Measurements from ENCODE around the gene TMEM106C.

Gene TMEM106C

DNA sequence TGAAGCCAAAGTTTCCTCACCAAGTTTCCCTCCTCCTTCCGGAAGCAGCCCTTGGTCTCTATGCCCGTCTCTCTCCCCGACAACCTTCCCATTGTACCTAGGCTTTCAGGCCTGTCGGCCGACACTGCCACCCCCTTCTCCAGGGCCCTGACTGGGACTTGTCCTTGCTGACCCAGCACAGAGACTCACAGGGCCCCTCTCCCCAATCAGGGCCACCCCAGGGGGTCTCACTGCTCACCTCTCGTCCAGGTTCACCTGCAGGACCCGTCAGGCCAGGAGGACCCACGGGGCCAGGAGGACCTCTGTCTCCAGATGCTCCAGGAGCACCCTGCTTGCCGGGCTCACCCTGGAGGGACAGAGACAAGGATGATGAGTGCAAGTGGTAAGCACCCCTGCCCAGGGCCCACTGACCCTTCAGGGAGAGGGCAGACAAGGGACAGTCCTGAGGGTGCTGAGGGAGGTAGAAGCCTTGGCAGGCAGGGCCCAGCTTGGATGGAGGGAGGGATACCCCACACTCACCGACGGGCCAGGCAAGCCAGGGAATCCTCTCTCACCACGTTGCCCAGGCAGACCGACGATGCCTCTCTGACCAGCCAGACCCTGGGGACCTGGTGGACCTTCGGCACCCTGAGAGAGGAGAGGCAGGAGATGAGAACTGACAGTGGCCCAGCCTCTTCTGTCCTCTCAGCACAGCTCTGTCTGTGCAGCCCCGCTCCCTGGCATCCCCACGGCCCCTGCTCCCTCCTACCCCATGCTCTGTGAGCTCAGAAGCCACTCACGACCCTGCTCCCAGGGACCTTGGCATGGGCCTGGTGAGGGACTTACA is 14.6 kb downstream of the TMEM106C start:
- in situ Hi-C loops (cut with HindIII; ENCODE audit: low sequenced_read_pairs): no loop called here

DNA sequence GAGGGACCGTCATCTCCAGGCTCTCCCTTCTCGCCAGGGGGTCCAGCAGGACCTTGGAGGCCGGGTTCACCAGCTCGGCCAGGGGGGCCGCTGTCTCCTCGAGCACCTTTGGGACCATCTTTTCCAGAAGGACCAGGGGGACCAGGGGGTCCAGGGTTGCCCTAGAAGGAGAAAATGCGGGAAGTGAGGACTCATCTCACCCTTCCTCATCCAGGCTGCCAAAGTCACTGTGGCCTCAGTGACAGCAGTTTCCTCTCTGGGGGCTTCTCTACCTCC is 15.1 kb downstream of the TMEM106C start:
- in situ Hi-C loops (cut with HindIII; ENCODE audit: low sequenced_read_pairs): no loop called here

DNA sequence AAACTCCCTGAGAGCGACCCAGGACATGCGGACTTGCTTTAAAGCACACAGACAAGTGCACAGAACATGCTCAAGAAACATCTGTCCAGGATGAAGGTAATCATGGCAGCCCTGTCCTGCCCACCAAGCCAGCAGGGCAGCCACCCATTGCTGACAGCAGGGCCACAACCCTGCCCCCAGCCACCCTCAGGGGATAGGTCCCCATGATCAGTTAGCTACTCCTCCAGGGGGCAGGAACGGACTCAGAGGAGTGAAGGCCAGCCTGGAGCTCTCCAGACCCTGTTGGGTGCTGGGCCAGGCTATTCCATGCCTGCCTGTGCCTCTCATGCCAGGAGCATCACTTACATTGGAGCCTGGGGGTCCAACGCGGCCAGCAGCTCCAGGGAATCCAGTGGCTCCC is 15.8 kb downstream of the TMEM106C start:
- in situ Hi-C loops (cut with HindIII; ENCODE audit: low sequenced_read_pairs): no loop called here

DNA sequence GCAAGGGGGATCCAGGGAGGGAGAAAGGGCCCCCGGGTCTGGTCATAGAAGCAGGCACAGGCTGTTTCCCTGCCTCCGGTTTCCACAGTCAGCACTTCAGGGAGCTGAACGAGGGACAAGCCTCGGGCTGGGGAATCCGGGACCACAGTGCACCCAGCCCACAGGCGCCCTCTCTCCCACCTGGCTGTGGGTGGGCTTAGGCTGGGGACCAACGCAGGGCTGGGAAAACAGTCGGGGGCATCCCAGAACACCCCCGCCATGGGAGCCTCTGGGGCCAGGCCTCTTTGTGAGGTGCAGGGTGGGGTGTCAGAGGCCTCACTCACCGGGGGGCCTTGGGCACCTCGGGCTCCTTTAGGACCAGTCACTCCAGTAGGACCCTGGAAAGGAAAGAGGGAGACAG is 16.3 kb downstream of the TMEM106C start:
- in situ Hi-C loops (cut with HindIII; ENCODE audit: low sequenced_read_pairs): no loop called here

DNA sequence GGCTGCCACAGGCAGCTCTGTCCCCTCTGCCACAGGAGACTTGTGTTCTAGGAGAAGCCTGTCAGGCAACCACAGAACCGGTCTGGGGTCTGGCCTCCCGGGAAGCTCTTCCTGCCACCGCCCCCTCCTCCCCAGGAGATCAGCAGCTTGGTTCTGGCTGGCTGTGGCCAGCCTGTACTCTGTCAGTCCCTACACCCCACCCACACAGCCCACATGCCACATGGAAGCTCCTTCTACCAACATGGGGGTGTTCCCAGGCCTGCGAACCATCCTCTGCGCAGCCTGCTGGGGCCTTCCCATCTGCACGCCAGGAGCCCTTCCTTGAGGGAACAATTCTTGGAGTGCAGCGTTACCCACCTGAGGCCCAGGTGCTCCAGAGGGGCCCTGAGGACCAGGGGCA is 16.8 kb downstream of the TMEM106C start:
- in situ Hi-C loops (cut with HindIII; ENCODE audit: low sequenced_read_pairs): no loop called here

DNA sequence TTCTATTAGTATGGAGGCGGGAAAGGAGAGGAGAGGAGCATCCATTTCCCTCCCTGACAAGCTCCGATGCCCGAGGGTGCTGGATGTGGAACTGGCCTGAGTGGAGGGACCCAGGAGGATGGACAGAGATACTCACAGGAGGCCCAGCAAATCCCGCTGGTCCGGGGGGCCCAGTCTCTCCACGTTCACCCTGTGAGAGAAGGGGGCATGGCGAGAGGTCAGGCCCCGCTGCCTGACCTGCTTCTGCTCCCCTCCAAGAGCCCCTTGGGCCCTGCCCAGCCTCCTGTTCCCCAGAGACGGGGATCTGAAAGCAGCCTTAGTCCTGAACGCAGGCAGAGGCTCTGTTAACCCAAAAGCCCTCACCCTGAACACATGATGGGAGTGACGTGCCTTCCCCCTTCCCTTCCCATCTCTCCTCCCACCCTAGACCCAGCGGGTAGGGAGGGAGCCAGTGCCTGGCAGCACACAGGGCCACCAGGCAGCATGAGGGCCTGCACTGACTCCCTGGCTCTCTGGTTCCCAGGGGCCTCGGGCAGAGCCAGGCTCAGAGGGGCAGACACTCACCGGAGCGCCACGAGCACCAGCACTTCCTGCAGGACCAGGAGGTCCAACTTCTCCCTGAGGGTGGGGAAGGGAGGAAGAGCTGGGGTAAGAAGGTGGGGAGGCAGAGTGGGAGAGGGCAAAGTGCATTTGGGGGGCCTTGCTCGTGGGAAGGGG is 17.5 kb downstream of the TMEM106C start:
- in situ Hi-C loops (cut with HindIII; ENCODE audit: low sequenced_read_pairs): no loop called here

DNA sequence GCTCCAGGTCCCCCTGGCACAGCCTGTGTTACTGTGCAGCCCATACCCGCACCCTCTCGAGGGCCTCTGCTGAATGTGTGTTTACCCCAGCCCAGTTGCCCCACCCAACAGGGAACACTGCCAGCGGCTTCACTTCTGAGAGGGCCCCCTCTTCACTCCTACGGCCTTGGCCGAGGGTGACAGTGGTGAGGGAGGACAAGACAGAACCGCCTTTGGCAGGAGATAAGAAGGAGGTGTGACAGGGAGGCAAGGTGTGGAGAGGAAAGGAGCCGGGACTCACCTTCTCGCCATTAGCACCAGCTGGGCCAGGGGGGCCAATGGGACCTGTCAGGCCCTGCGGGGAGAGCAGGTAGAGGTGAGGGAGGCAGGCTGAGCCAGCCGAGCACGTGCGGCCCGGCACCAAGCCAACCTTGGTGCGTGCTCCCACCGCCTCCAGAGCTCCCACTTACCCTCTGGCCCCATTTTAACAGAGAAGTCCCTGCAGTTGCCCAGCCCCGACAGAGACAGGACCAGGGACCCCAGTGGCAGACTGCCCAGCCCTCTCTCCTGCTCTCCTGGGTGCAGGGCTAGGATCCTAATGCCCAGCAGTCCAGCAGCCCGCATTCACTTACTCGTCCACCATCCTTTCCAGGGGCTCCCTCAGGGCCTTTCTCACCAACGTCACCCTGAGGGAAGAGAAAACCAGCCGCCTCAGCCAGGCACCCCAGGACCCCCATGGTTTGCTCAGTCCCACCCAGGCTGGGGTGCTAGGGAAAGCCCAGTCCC is 18.3 kb downstream of the TMEM106C start:
- in situ Hi-C loops (cut with HindIII; ENCODE audit: low sequenced_read_pairs): no loop called here

DNA sequence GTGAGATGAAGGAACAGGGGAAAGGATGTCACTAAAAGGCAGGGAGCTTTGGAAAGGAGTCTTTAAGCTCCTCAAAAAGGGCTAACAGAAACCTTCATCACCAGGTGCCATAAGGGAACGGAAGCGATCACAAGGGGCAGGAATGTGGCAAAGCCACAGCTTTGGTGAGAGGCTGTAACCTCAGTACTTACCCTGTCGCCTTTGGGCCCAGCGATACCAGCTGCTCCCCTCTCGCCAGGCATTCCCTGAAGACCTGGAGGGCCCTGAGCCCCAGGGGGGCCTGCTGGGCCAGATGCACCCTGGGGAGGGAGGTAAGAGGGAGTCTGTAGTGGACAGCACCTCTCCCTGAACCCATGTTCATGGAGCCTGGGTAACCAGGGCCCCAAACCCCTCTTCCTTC is 18.9 kb downstream of the TMEM106C start:
- in situ Hi-C loops (cut with HindIII; ENCODE audit: low sequenced_read_pairs): no loop called here

DNA sequence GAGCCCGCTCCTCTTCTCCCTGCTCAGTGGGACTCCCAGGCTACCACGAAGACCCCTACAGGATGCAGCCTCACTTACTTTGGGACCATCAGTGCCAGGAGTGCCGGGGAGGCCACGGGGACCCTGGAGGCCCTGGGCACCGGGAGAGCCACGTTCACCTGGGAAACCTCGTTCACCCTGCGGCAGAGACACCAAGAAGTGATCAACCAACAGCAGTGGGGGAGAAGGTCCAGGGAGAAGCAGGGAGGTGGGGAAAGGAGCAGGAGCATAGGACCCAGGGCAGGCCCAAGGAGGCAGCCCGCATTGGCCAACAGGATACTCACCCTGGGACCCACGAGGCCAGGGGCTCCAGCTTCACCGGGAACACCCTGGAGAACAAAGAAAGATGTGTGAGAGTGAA is 19.4 kb downstream of the TMEM106C start:
- in situ Hi-C loops (cut with HindIII; ENCODE audit: low sequenced_read_pairs): no loop called here

DNA sequence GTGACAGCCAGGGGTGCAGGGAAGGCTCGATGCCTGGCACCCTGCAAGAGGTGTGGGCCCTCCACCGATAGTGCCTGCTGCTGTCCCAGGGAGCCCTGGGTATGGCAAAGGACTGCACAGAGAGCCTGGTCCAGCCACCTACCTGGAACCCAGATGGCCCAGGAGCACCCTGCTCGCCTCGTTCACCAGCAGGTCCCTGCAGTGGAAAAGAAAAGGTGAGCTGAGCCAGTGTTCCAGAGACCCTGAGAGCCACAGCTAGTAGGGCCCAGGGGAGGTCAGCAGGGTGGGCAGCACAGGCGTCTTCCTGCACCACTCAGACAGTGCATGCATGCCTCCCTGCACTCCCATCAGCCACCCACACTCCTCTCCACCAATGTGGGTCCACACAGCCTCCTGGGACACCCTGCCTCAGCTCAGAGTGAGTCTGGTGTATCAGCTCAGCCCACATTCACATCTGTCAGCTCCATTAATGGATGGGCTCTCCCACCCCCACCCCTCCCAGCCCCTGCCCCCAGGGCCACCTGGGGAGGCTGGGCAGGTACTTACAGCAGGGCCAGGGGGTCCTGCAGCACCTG is 20.2 kb downstream of the TMEM106C start:
- in situ Hi-C loops (cut with HindIII; ENCODE audit: low sequenced_read_pairs): no loop called here

DNA sequence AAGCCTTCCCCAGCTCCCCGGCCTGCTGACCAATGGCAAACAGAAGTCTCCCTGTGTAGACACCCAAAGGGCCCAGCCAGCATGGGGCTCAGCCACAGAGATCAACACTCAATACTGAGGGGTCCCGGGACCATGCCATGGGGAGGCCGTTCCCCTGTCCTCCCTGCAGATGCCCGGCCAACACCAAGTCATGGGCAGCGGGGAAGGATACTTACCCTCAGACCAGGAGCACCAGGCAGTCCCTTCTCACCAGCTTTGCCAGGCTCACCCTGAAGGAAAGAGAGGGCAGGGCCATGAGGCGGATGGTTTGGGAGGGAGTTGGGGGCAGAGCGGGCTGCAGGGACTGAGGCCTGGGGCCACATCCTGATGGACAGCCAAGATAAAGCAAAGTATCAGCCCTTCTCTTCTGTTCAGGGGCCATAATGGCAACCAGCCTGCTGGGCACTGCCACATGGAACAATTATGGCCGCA is 21.0 kb downstream of the TMEM106C start:
- in situ Hi-C loops (cut with HindIII; ENCODE audit: low sequenced_read_pairs): no loop called here

DNA sequence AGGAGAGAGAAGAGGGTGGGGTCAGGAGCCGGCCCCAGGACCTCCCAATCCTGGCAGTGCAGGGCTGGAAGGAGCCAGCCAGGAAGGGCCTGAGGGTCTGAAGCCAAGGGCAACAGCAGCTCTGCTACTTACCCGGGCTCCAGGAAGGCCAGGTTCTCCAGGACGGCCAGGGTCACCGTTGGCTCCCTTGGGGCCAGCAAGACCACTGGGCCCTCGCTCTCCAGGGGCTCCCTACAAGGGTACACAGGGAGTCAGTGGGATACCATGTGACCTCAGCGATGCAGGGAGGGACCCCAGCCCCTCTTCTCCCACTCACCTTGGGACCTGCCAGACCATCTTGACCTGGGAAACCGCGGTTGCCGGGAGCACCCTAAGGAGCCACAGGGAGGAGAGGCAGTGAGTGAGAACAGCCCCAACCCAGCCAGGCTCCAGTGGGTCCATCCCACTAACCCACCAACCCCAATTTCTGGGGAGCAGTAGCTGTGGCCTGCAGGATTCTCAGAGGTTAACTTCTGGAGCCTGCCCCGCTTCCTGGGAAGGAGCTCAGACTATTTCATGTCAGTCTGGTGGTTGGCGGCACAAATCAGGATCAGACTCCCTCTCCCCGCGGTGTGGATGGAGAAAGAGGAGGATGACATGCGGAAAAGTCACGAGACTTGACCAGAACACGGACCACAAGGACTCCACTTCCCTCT is 22.3 kb downstream of the TMEM106C start:
- in situ Hi-C loops (cut with HindIII; ENCODE audit: low sequenced_read_pairs): no loop called here

DNA sequence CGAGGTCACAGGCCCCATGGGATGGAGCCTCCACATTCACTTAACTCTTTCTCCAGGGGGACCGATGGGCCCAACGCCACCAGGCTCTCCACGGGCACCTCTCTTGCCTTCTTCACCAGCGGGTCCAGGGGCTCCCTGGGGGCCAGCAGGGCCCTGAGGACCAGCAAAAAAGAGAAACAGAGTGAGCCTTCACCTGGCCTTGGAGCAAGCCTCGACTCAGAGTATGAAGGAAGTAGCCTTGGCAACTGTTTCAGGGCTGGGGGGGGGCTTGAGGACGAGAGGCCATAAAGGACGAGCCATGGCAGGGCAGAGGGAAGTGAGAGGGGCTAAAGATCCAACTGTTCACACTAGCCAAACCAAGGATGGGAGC is 22.9 kb downstream of the TMEM106C start:
- in situ Hi-C loops (cut with HindIII; ENCODE audit: low sequenced_read_pairs): no loop called here

DNA sequence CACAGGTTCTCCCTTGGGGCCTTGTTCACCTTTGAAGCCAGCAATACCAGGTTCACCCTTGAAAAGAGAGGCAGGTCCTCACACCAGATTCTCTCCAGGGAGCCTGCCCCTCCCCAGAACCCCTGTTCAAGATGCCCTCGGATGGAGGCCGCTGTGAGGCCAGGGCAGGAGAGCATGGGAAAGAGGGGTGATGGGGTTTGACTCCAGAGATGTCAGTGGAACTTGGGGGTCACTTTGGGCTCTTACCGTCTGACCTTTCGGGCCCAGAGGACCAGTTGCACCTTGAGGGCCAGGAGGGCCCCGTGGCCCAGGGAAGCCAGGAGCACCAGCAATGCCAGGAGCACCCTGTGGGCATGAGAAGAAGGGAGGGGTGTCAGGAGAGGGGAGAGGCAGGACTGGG is 23.4 kb downstream of the TMEM106C start:
- in situ Hi-C loops (cut with HindIII; ENCODE audit: low sequenced_read_pairs): no loop called here

DNA sequence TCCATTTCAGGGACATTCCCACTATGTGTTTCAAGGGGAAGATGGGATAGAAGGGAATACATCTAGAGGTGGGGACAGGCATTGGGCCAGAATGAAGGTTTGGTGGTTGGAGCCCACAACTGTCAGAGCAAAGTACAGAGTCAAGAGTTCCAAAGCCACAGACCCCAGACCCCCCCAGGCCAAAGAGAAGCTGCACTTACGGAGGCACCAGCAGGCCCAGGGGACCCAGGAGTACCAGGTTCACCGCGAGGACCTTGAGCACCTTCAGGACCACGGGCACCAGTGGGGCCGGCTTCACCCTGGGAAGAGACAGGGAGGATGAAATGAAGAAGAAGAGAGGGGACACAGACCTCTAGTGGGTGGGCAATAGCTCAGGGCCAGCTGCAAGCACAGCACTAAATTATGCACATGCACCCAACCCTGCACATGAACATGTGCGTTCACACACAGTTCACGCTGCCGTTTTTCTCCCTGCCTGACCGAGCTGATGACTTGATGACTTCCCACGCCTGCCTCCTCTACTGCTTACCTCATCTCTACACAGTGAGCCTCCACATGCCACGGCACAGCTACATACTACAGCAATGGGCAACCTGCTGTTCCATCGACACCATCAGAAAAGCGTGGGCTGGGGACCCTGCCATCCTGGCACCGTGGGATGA is 24.1 kb downstream of the TMEM106C start:
- in situ Hi-C loops (cut with HindIII; ENCODE audit: low sequenced_read_pairs): no loop called here

DNA sequence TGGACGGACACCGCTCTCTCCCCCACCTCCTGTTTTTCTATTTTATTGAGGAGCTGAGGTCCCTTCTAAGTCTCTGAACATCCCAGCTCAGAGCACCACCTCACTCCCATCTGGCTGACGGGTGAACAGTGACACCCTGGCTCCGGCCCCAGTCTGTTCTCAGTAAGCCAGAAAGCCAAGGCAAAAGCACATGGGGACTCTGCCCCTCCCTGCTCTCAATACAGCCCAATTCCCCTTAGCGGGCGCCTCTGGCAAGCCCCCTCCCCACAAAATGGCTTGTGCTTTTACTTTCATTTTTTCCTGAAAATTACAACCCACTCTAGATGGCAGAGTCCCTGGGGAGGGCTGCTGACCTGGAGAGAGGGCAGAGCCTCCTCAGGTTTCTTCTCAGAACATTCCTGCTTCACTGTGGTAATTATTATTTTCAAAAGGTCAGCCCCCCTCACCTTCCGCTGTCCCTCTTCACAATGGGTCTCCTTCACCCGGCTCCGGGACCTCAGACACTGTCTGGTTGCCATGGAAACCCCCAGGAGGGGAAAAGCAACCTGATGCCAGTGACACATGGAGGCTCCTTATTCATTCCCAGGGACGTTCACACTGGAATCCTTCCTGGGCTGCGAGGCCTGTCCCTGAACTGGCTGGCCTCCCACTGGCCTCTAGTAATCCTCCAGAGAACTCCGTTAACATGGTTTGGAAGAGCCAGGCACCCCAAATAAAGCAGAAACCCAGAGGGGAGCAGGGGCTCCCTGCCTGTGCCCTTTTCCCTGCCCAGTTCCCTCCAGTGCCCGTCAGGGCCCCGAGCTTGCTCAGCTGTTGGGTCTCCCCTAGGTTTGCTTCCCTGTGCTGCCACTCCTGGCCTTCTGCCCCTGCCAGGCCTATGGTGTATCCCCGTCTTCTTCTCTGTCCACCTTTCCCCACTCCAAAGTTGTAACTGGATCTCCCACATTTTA is 25.0 kb downstream of the TMEM106C start:
- in situ Hi-C loops (cut with HindIII; ENCODE audit: low sequenced_read_pairs): no loop called here

DNA sequence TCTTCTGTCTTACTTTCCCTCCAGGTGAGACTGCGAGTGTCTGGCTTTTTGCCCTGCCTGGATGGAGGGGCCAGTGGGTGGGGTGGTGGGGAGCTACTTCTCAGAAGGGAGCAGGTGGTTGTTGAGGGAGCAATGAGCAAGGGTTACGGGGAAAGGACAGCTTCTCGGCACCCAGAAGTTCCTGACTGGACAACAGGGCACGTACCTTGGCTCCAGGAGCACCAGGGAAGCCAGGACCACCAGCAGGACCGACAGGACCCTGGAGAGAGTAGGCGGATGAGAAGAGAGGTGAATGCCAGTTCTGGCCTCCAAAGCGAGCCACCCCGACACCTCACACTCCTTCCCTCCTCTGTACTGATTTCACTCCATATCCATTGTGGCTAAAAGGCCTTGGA is 25.6 kb downstream of the TMEM106C start:
- in situ Hi-C loops (cut with HindIII; ENCODE audit: low sequenced_read_pairs): no loop called here

DNA sequence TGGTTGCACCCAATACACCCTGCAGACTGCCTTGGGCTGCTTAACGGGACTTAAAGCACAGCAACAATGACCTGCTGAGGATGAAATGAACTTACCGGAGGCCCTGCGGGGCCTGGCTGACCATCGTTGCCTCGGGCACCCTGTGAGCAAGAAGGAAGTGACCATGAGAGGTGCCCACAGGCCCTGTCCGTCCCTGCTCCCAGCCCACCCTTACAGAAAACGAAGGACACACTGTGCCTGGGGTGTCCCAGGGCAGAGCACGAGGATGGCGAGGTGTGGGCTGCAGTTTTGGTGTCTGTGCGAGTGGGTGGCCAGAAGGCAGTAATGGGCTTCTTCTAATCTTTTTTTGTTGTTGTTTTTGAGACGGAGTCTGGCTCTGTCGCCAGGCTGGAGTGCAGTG is 26.3 kb downstream of the TMEM106C start:
- in situ Hi-C loops (cut with HindIII; ENCODE audit: low sequenced_read_pairs): no loop called here

DNA sequence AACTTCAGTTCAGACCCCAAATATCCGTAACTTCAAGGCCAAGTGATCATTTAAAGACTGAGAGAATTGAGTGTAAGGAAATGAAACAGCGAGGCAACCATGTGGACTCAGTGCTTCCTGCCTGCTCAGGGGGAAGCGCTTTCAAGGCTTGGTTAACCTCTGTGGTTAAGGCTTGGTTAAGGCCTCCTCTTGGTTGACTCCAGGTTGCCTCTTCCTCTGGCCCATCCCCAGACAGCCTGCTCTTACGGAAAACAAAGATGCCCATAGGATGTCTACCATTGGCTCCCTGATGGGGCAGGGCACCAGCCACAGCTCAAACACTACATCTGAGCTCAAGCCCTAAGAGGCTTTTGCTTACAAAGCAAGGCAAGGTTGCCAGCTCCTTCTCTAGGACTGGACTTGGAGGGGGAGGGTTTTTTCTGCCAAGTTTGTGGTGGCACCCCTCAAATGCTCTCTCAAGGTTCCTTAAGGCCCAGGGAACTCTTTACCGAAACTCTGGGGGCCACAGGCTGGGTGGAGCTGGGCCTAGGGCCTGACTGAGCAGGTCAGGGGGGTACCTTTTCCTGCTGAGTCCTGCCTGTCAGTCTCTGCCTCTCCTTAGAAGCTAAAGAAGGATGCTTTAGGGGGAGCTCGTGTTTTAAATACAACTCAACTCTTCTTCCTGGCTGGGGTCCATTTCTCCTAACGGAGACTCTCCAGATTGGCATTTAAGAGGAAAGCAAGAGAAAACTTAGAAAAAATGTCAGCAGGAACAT is 27.1 kb downstream of the TMEM106C start:
- in situ Hi-C loops (cut with HindIII; ENCODE audit: low sequenced_read_pairs): no loop called here

All from endothelial cell of hepatic sinusoid (primary cell).